HepG2 (cell line): ENCODE data around the gene TYR.
"Not testable (repeated sequence)": the region's sequence is repeated elsewhere in the genome, so short reads cannot be mapped to it uniquely, and the experiment has no call there.

Experiments
- CTCF ChIP-seq: sonication (generic); formaldehyde crosslinking; IDR thresholded peaks from 2 replicates; pipeline ENCODE4 v1.5.0; 2020; ENCODE audit warnings: mild to moderate bottlenecking, missing genetic modification reagents, moderate library complexity
- EZH2 ChIP-seq: conservative IDR thresholded peaks from 2 replicates; pipeline ENCODE4 v1.6.1; 2012; ENCODE audit warnings: mild to moderate bottlenecking, low read depth, low read length, moderate library complexity
- GRHL1 ChIP-seq: sonication (generic); formaldehyde crosslinking; conservative IDR thresholded peaks from 2 replicates; pipeline ENCODE4 v1.8.0; 2022; ENCODE audit warnings: missing genetic modification reagents
- ZNF18 ChIP-seq: sonication (generic); formaldehyde crosslinking; IDR thresholded peaks from 2 replicates; pipeline ENCODE4 v1.8.0; 2022; ENCODE audit warnings: mild to moderate bottlenecking, missing genetic modification reagents; ENCODE audit not compliant: insufficient replicate concordance
- ZNF564 ChIP-seq: sonication (generic); formaldehyde crosslinking; IDR thresholded peaks from 2 replicates; pipeline ENCODE4 v1.8.1; 2023; ENCODE audit warnings: mild to moderate bottlenecking, missing genetic modification reagents

- not testable (repeated sequence) for TF ChIP-seq ZNF564 (CRISPR knock-in tag); CTCF (CRISPR knock-in tag); GRHL1 (CRISPR knock-in tag); EZH2; ZNF18
Observed at GRCh38 chr11:89286601-89287000, 108.9 kb downstream of the TYR start.
